Type B pancreatic cell (in vitro differentiated cells): ENCODE results near the gene XRCC4. TPM values are rescaled to one million over a fixed set of nuclear protein-coding genes. Genes with fewer than 3 reads are reported as not detected.

Experiments used
- DNase-seq: peaks from one replicate; pipeline ENCODE4 v3.0.0; 2021; ENCODE audit warnings: mixed read lengths; ENCODE audit not compliant: unreplicated experiment; ENCODE audit errors: extremely low spot score
- H3K27ac Mint-ChIP-seq: 2 replicates; pipeline ENCODE4 v1.8.0; 2021; ENCODE audit warnings: mild to moderate bottlenecking, mixed read lengths
- H3K27me3 Mint-ChIP-seq: 2 replicates; pipeline ENCODE4 v1.8.0; 2021; ENCODE audit warnings: mixed read lengths
- H3K36me3 Mint-ChIP-seq: 2 replicates; pipeline ENCODE4 v1.8.0; 2021; ENCODE audit warnings: mixed read lengths
- H3K4me1 Mint-ChIP-seq: one replicate; pipeline ENCODE4 v1.8.0; 2021; ENCODE audit warnings: mixed read lengths; ENCODE audit not compliant: unreplicated experiment
- H3K4me3 Mint-ChIP-seq: 2 replicates; pipeline ENCODE4 v1.8.0; 2021; ENCODE audit warnings: mild to moderate bottlenecking, mixed read lengths
- H3K9me3 Mint-ChIP-seq: 2 replicates; pipeline ENCODE4 v1.8.0; 2021; ENCODE audit warnings: mixed read lengths
- total RNA-seq: library from RNA; stranded (reverse); gene quantifications from 2 replicates; pipeline ENCODE4 v1.2.1, GENCODE V29; 2021; ENCODE audit warnings: low replicate concordance
- TF ChIP-seq, protein P1 (sequence below): fragments of 200-600 bp; sonication (generic); conservative IDR thresholded peaks from 2 replicates; pipeline ENCODE4 v1.5.0; 2021; ENCODE audit warnings: antibody characterized with exemption, mild to moderate bottlenecking

The XRCC4 gene
- total RNA-seq, 1 donor from 2014 or later = 7.4 TPM

DNA sequence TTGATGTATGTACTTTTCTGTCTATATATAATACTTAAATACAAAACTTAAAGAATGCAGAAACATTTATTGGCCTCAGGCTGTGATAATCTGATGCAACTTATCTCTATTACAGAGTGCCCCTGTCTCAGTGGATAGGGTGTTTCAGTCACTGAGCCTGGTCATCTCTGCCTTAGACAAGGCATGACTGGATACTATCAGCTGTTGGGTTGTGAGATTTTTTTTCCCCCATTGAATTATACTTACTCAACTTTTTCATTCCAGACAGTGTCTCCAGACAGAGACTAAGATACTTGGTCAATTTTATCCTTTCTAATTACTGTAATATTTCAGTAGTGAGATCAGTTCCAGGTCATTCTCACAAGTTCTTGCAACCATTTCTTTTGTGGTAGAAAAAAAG is 26.7 kb downstream of the XRCC4 start:
- TF ChIP-seq, protein P1, sequence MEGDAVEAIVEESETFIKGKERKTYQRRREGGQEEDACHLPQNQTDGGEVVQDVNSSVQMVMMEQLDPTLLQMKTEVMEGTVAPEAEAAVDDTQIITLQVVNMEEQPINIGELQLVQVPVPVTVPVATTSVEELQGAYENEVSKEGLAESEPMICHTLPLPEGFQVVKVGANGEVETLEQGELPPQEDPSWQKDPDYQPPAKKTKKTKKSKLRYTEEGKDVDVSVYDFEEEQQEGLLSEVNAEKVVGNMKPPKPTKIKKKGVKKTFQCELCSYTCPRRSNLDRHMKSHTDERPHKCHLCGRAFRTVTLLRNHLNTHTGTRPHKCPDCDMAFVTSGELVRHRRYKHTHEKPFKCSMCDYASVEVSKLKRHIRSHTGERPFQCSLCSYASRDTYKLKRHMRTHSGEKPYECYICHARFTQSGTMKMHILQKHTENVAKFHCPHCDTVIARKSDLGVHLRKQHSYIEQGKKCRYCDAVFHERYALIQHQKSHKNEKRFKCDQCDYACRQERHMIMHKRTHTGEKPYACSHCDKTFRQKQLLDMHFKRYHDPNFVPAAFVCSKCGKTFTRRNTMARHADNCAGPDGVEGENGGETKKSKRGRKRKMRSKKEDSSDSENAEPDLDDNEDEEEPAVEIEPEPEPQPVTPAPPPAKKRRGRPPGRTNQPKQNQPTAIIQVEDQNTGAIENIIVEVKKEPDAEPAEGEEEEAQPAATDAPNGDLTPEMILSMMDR = no peak
- DNase-seq = no peak
- Mint-ChIP-seq H3K36me3 (no peaks in the 10 kb centered on the region), H3K4me1 (peaks cover 13% of the 10 kb centered on the region), H3K4me3 (no peak overlapping the region), H3K27me3 (no peaks in the 10 kb centered on the region), H3K27ac (no peak overlapping the region), H3K9me3 (peaks cover 4% of the 10 kb centered on the region)

DNA sequence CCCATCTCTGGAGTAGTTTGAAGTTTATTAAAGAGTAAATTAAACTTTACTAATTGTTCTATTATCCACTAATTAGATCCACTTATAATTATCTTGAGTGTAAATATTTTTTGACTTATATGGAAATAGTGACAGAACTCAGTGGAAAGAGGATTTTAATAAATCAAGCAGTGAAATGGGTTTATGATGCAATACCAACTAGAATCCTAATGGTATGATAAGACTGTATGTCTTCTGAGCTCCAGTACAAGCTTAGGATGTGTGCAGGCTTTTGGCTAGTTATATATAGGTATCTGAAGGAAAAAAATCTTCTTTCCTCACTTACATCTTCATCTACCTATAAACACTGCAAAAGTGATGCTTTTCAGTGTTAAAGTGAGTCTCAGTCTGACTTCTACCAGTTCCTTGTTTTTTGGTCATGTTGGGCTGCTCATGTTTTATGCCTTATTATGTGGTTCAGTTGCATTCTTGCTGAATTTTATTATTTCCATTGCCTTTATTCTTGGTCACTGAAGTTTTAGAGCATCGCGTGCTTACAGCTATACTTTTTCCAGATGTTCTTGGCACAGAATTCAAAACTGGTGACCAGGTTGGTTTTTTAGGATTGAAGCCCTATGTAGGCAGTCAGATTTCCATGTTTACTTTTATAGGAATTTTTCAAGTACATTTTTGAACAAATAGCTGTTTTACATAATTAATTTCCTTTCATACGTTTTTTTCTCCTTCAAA is 30.5 kb downstream of the XRCC4 start:
- no peaks in the 10 kb centered on the region for H3K4me1 Mint-ChIP-seq
- H3K27me3 Mint-ChIP-seq = no peaks in the 10 kb centered on the region
- H3K36me3 Mint-ChIP-seq = peaks cover 8% of the 10 kb centered on the region
- TF ChIP-seq, protein P1 = no peak
- no peak for DNase-seq
- no peak overlapping the region for H3K4me3 Mint-ChIP-seq
- H3K27ac Mint-ChIP-seq = no peak overlapping the region
- H3K9me3 Mint-ChIP-seq = peaks cover 4% of the 10 kb centered on the region

DNA sequence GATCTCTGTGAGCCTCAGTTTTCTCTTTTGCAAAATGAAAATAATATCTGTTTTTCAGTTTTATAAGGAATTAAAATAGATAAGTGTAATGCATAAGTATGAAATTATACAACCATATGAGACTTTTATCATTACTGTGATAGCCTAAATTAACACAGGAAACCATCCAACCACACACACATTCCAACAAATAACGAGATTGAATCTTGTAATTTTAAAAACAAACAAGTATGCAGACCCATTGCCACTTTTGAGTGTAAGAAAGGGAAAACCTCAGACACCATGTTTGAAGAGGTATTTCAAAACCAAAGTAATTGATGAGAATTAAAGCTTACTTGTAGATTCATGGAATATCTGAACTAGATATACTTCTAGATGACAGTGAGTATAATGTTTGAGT is 32.0 kb downstream of the XRCC4 start:
- TF ChIP-seq, protein P1 = no peak
- Mint-ChIP-seq H3K4me1 (no peaks in the 10 kb centered on the region), H3K27ac (no peak overlapping the region), H3K4me3 (no peak overlapping the region), H3K9me3 (no peaks in the 10 kb centered on the region), H3K36me3 (peaks cover 14% of the 10 kb centered on the region), H3K27me3 (no peaks in the 10 kb centered on the region)
- DNase-seq = no peak

DNA sequence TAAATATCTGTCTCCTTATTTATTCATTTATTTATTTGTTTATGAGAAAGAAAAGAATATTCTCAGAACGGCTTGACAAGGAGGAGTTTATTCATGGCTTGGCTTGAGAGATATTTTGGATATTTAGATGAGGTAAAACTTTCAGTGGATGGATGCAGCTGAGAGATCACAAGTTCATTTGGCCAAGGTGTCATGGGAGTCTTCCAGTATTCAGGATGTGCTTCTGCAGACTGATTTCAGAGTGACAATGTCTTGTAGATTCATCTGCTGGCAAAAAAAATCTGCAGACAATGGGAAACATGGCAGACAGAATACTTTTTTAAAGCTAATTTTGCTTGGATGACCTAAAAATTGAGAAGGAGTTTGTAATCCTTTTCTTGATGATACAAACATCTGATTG is 38.5 kb downstream of the XRCC4 start:
- Mint-ChIP-seq H3K4me1 (no peaks in the 10 kb centered on the region), H3K27ac (no peak overlapping the region), H3K4me3 (no peak overlapping the region), H3K27me3 (no peaks in the 10 kb centered on the region), H3K9me3 (peaks cover 6% of the 10 kb centered on the region), H3K36me3 (peaks cover 25% of the 10 kb centered on the region)
- TF ChIP-seq, protein P1 = no peak
- no peak for DNase-seq

DNA sequence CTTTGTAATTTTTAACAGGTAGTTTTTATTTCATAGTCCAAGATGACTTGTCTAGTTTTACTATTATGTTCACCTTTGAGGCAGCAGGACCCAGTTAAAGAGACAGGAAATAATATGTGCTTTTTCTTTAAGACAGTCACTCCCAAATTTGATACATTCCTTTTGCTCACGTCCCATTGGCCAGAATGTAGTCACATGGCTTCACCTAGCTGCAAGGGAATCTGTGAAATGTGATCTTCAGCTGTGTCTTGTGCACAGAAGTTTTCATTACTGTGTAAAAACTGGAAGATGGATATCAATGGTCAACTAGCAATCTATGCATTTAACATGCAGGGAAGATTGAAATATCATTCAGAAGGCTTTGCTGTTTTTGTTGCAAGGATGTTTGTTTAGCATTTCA is 41.1 kb downstream of the XRCC4 start:
- Mint-ChIP-seq H3K9me3 (peaks cover 10% of the 10 kb centered on the region), H3K27me3 (no peaks in the 10 kb centered on the region), H3K36me3 (peaks cover 16% of the 10 kb centered on the region), H3K4me3 (no peak overlapping the region), H3K27ac (no peak overlapping the region), H3K4me1 (no peaks in the 10 kb centered on the region)
- DNase-seq = no peak
- TF ChIP-seq, protein P1 = no peak
